Left ventricle myocardium inferior (tissue), 1 donor: ENCODE results near the gene DOK3. TPM values are rescaled to one million over a fixed set of nuclear protein-coding genes. Genes with fewer than 3 reads are reported as not detected.

ENCODE experiments used
- DNase-seq: peaks from one replicate; pipeline ENCODE4 v3.0.0-alpha.2; 2020
- H3K27ac ChIP-seq: fragments of 200-600 bp; replicated peaks from 2 replicates; pipeline ENCODE4 v1.8.0; 2021
- H3K27me3 ChIP-seq: fragments of 200-600 bp; 2 replicates; pipeline ENCODE4 v1.8.0; 2021; ENCODE audit warnings: low read depth
- H3K36me3 ChIP-seq: fragments of 200-600 bp; 2 replicates; pipeline ENCODE4 v1.8.0; 2021
- H3K4me1 ChIP-seq: fragments of 200-600 bp; 2 replicates; pipeline ENCODE4 v1.8.0; 2021
- H3K4me3 ChIP-seq: fragments of 200-600 bp; 2 replicates; pipeline ENCODE4 v1.8.0; 2021; ENCODE audit warnings: mild to moderate bottlenecking, moderate library complexity
- H3K9me3 ChIP-seq: fragments of 200-600 bp; replicated peaks from 2 replicates; pipeline ENCODE4 v1.8.0; 2021
- intact Hi-C: fragments of 100-400 bp; cut with micrococcal nuclease; formaldehyde crosslinking; loops from one replicate; pipeline ENCODE4 v1.11.0; 2022
- total RNA-seq: library from RNA; stranded (reverse); fragmentation: NEBNext Ultra II Directional; extraction: Animal tissue kit (Norgen Biotek cat#: 25700); gene quantifications from one replicate; pipeline ENCODE4 v1.2.1, GENCODE V29; 2021
- TF ChIP-seq, protein P1 (sequence below): fragments of 200-600 bp; IDR thresholded peaks from 2 replicates; pipeline ENCODE4 v1.8.0; 2021; ENCODE audit warnings: antibody characterized with exemption, mild to moderate bottlenecking, borderline replicate concordance
- donor health status: DM: no; HTN: yes; CAD: no; lungs with severe emphysema.

The DOK3 gene
- total RNA-seq, 1 donor from 2014 or later: 3.3 TPM

DNA sequence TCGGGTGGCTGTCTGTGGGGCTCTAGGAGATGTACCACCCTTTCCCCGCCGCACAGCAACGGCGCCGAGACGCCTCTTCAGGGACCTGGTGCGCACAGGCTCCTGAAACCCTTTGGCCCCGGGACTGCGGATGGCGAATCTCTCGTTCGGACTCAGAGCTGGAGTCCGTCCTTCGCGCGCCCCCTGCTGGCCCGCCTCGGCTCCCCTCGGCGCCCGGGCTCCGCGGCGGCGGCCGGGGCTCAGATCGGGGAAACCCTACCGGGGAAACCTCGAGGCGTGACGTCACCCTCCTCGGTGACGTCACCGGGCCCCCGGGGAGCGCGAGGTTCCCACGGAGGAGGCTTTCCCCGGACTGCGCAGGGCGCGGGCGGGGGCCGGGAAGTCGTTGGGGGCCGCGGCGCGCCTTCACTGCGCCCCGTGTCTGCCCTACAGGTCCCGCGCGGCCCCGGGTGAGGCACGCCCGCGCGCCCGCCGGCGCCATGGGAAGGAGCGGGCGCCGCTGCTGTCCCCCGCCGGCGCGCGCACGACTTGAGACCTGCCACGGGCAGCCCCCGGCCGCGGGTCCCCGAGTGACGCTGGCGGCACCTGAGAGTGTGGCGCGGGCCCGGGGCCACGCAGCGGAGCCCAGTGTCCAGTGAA is 55.1 kb downstream of the DOK3 start:
- Histone ChIP-seq H3K27ac (peak overlapping the region; percentile 81), H3K36me3 (peaks cover 18% of the 10 kb centered on the region), H3K9me3 (no peaks in the 10 kb centered on the region), H3K4me3 (peak overlapping the region; percentile 75), H3K4me1 (peaks cover 50% of the 10 kb centered on the region), H3K27me3 (peaks cover 36% of the 10 kb centered on the region)
- peak; percentile 91 for DNase-seq
- intact Hi-C loops: loop anchor here (5.0 to 10.0 kb wide), 2 partner anchors 52 to 140 kb away; partner anchors contain the start of genes MXD3 and PFN3
- TF ChIP-seq, protein P1, sequence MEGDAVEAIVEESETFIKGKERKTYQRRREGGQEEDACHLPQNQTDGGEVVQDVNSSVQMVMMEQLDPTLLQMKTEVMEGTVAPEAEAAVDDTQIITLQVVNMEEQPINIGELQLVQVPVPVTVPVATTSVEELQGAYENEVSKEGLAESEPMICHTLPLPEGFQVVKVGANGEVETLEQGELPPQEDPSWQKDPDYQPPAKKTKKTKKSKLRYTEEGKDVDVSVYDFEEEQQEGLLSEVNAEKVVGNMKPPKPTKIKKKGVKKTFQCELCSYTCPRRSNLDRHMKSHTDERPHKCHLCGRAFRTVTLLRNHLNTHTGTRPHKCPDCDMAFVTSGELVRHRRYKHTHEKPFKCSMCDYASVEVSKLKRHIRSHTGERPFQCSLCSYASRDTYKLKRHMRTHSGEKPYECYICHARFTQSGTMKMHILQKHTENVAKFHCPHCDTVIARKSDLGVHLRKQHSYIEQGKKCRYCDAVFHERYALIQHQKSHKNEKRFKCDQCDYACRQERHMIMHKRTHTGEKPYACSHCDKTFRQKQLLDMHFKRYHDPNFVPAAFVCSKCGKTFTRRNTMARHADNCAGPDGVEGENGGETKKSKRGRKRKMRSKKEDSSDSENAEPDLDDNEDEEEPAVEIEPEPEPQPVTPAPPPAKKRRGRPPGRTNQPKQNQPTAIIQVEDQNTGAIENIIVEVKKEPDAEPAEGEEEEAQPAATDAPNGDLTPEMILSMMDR: peak; percentile 92

DNA sequence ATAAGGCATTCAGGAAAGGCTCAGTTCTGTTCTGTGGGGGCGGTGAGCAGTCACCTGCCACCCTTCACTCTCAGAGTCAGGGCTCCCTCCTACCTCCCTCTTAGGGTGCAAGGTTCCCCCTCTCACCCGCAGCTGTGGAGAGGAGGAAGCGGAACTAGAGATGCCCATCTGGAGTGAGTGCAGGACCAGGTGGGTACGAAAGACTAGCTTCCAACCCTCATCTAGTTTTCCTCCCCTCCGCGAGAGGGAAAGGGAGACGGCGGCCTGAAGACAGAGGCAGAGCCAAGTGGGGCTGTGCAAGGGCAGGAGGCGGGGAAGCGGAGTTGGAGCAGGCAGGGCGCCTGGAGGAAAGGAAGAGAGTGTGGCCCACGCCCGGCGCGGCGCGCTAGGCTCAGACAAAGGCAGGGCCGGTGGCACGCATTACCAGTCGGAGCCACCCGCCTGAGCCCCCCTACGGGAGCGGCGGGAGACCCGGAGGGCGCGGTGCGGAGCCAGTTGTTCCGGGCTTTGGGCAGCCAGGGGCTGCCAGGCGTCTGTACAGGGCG is 55.7 kb downstream of the DOK3 start:
- intact Hi-C loops: loop anchor here (5.0 to 10.0 kb wide), 2 partner anchors 52 to 139 kb away; partner anchors contain the start of genes MXD3 and PFN3
- Histone ChIP-seq H3K9me3 (no peaks in the 10 kb centered on the region), H3K27ac (peak overlapping the region; percentile 81), H3K4me3 (peak overlapping the region; percentile 75), H3K4me1 (peaks cover 50% of the 10 kb centered on the region), H3K36me3 (peaks cover 13% of the 10 kb centered on the region), H3K27me3 (peaks cover 42% of the 10 kb centered on the region)
- TF ChIP-seq, protein P1: no peak
- DNase-seq: no peak

DNA sequence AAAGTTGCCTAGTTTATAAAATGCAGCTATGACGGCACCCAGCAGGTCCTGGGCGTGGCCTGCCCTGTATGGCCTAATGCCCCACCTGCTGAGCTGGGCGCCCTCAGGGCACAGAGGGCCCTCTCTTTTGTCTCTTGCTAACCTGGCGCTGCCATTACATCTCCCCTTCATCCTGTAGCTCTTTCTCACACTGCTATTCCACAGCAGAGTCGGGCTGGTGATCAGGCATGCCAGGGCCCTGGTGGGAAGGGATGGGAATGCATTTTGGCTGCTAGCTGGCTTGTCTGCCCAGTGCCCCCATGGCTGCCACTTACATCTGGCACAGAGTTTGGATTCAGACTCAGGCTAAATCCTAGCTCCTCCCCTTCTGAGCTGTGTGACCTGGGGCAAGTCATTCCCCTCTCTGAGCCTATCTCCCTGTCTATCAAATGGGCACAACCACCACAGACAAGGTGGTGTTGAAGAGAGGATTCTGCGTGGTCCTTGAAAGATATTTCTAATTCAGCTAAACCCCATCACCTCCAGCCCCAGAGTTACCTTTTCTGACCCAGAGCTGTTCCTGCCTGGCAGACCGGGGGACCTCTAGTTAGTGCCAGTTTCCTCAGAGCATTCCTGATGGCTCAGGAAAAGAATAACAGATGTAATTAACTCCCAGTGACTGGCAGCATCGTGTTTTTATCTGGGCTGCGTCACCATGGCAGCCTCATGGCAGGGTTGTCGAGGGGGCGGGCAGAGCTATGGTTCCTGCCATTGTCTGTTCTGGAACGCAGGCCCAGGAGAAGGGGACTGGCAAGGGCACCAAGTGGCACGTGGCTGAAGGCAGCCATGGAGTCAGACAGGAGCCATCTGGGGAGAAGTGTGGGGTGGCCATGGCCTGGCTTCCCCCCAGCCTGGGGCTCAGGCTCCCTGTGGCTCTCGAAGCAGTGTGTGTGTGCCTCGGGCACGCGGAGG is 56.7 kb downstream of the DOK3 start:
- H3K27me3 ChIP-seq: peaks cover 51% of the 10 kb centered on the region
- peaks cover 6% of the 10 kb centered on the region for H3K36me3 ChIP-seq
- H3K27ac ChIP-seq: no peak overlapping the region
- peaks cover 49% of the 10 kb centered on the region for H3K4me1 ChIP-seq
- TF ChIP-seq, protein P1: no peak
- H3K9me3 ChIP-seq: no peaks in the 10 kb centered on the region
- no peak overlapping the region for H3K4me3 ChIP-seq
- intact Hi-C loops: loop anchor here (5.0 to 10.0 kb wide), 2 partner anchors 51 to 138 kb away; partner anchors contain the start of genes MXD3 and PFN3
- no peak for DNase-seq

Other genes starting within 250 kb of the DOK3 start
- gene RAB24, start 206.1 kb downstream of the DOK3 start, total RNA-seq: 25.3 TPM
- gene PRELID1, start 206.0 kb downstream of the DOK3 start, total RNA-seq: 40.0 TPM
- 2.3 TPM for gene MXD3, start 197.9 kb downstream of the DOK3 start, total RNA-seq
- gene LMAN2, start 158.2 kb downstream of the DOK3 start, total RNA-seq: 60.0 TPM
- gene RGS14, start 151.9 kb downstream of the DOK3 start, total RNA-seq: 4.6 TPM
- gene SLC34A1, start 125.4 kb downstream of the DOK3 start, total RNA-seq: not detected
- gene PFN3, start 109.2 kb downstream of the DOK3 start, total RNA-seq: not detected
- not detected for gene F12, start 100.3 kb downstream of the DOK3 start, total RNA-seq
- gene GRK6, start 83.2 kb downstream of the DOK3 start, total RNA-seq: 15.6 TPM
- gene PRR7, start 63.0 kb downstream of the DOK3 start, total RNA-seq: 2.1 TPM
- 21.8 TPM for gene DBN1, start 36.2 kb downstream of the DOK3 start, total RNA-seq
- 54.4 TPM for gene PDLIM7, start 12.2 kb downstream of the DOK3 start, total RNA-seq
- 29.7 TPM for gene DDX41, start 7.1 kb upstream of the DOK3 start, total RNA-seq
- 21.5 TPM for gene FAM193B, start 44.7 kb upstream of the DOK3 start, total RNA-seq
- gene TMED9, start 82.4 kb upstream of the DOK3 start, total RNA-seq: 68.7 TPM
- gene B4GALT7, start 90.3 kb upstream of the DOK3 start, total RNA-seq: 17.2 TPM